ENCODE results near the gene ZNF577.

Gene ZNF577

DNA sequence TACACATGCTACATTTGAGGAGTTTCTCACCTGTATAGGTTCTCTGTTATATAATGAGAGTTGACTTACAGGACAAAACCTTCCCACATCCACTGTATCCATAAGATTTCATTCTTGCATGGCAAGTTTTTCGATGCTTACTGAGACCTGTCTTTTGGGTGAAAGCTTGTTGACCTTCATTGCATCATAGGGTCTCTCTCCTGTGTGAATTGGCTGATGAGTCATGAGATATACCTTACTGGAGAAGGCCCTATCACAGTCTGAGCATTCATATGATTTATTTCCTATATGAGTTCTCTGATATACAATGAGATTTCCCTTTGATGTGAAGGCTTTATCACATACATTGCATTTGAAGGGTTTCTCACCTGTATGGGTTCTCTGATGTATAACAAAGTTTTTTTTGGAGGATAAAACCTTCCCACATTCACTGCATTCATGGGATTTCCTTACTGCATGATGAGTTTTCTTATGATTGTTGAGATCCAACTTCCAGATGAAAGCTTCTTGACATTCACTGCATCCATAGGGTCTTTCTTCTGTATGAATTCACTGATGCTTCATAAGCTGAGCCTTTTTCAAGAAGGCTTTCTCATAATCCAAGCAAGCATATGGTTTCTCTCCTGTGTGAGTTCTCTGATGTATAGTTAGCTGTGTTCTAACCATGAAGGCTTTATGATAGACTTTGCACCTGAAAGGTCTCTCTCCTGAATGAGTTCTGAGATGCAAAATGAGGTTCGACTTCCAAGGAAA, 25.7 kb downstream of the ZNF577 start:
- no peak for FAIRE-seq

DNA sequence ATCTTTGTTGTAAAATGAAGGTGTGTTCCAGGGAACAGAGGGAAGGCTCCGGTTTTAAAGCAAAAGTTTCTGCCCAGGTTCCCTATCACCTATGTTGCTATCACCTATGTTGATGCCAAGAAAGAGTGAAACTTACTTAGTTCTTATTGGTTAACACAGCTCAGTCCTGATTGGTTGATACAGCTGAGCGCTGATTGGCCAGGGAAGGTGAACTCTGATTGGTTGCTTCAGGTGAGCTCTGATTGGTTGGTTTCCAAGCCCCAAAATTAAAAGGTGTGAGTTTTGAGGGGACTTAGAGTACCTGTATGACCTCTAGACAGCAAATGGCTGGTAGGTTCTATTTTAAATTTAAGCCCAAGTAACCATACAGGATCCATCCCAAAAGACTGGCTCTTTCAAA, 50.6 kb downstream of the ZNF577 start:
- FAIRE-seq = no peak

DNA sequence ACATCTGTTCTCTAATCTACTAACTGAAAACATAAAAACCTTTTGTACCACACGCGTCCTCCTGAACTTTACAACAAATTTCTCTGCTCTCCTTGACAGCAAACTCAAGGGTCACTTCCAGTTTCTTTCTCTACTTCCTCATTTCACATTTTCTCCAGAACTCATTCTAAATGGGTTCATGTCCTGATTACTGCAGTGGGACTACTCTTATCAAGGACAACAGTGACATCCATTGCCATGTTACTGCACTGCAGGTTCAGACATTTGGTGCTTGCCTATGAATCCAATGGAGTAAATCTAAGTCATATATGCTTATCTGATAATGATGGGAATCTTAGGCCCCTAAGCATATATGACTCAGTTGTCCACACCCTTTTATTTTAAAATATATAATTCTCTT, 57.5 kb downstream of the ZNF577 start:
- no peak for FAIRE-seq

DNA sequence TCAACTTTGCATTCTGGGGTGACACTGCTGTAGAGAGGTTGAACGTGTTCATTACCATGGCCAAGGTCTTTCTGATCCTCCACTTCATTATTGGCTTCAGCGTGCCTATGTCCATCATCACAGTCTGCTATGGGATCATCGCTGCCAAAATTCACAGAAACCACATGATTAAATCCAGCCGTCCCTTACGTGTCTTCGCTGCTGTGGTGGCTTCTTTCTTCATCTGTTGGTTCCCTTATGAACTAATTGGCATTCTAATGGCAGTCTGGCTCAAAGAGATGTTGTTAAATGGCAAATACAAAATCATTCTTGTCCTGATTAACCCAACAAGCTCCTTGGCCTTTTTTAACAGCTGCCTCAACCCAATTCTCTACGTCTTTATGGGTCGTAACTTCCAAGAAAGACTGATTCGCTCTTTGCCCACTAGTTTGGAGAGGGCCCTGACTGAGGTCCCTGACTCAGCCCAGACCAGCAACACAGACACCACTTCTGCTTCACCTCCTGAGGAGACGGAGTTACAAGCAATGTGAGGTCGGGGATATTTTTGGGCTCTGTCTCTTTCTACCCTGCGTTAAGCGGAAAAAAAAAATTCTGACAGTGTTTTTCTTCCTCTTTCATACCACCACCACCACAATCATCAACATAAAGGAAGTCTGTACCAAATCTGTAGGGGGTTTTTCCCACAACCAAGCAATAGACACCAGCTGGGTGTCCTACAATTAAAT, 63.3 kb downstream of the ZNF577 start:
- no peak for FAIRE-seq

DNA sequence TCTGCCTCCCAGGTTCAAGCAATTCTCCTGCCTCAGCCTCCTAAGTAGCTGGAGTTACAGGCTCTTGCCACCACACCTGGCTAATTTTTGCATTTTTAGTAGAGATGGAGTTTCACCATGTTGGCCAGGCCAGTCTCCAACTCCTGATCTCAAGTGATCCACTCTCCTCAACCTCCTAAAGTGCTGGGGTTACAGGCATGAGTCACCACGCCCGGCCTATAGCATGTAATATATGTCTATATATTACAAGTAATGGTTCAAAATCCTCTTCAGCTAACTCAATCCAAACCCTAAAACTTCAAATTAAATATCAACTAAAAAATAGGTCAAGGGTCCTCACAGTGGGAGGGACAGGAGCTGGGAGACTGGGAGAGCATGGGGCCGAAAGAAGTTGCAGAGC, 64.8 kb downstream of the ZNF577 start:
- no peak for FAIRE-seq

DNA sequence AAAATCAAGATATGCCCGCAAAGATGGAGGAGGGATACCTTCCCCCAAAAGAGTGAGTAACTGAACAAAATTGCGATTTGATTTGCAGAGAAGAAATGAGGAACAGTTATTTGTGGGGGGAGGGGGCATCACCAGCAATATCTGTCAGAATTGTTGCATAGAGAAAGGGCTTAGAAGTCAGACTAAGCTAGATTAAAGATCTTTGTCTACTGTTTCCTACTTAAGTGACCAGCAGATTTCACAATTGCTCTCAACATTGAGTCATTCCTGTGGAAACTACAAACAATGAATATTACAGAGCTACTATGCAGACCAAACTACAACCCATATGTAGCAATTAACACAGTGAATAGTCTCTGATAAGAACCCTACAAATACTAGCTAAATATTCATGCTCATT, 65.4 kb downstream of the ZNF577 start:
- FAIRE-seq = no peak

DNA sequence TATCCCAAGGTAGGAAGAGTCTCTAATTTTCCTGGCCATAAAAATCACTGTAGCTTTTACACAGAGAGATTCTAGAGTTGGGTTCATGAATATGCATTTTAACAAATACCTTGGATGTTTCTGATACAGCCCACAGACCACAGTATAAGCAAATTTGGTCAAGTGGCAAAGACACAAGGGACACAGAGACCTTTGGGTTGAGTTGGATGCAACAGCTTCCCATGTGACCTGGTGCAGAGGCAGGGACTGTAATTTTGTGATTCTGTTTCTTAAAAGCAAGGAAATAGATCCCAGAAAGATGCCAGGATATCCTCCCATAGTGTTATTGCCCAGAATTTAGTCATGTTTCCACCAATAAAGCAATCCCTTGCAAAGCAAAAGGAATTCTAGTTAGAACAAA, 65.8 kb downstream of the ZNF577 start:
- FAIRE-seq = no peak

DNA sequence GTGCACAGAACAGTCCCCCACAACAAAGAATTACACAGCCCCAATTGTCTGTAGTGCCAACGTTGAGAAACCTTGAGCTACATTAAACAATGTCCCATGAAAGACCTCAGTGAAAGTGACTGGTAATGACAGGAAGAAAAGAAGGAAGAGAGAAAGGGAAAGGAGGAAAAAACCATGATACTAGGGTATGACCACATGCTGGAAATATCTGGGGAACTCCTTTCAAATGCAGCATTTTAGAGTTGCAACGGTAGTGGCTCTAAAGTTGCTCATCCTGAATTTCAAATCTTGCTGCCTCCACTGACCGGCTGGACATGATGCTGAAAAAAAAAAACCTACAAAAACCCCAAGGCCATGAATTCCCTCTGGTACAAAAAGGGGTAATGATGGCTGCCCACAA, 66.3 kb downstream of the ZNF577 start:
- no peak for FAIRE-seq

All from TTC549 (cell line).